Measurements from ENCODE around the gene QRICH1.

The QRICH1 gene, protein sequence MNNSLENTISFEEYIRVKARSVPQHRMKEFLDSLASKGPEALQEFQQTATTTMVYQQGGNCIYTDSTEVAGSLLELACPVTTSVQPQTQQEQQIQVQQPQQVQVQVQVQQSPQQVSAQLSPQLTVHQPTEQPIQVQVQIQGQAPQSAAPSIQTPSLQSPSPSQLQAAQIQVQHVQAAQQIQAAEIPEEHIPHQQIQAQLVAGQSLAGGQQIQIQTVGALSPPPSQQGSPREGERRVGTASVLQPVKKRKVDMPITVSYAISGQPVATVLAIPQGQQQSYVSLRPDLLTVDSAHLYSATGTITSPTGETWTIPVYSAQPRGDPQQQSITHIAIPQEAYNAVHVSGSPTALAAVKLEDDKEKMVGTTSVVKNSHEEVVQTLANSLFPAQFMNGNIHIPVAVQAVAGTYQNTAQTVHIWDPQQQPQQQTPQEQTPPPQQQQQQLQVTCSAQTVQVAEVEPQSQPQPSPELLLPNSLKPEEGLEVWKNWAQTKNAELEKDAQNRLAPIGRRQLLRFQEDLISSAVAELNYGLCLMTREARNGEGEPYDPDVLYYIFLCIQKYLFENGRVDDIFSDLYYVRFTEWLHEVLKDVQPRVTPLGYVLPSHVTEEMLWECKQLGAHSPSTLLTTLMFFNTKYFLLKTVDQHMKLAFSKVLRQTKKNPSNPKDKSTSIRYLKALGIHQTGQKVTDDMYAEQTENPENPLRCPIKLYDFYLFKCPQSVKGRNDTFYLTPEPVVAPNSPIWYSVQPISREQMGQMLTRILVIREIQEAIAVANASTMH

DNA sequence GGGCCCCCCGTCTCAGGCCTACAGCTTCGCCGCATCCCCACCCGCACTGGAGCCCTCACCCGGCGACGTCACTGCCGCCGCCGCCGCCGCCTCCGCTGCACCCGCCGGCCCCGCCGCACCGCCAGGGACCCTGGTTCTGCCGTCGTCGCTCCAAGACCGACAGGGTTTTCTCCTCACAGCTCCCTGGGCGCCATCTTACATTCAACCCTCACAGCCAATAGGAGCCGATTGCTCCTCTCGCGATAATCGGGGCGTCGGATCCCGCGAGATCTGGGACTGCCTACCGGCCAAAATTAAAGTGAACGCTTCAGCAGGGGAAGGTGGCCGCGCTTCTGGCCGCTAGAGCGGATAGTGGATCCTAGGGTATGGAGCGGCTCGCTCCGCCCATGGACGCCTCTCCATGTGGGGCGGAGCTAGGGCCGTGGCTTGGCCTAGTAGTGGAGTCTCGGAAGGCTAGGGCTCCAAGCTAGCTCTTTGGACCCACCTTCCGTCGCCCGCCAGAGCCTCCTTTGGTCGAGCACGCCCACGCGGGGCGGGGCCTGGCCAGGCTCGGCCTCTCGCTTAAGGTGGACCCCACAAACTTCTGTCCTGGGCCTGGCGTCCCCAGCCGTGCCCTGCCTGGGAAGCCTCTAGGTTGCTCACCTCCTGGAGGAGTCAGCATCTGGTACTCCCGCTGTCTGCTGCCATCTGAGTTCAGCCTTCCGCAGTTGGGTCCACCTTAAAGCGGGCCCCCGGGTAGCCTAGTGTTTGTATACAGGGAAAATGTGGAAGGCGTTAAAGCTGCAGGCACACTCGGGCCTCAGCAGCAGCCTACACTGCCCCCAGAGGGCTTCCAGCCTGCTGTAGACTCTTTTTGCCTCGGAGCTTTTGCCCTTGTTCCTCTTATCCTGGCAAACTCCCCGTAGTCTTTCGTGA is at the start of gene QRICH1:
Gene QRICH1 (minus strand): TSS at position 219 of the 915 bp plus-strand sequence. CDS start 17,054 bp downstream, outside the sequence.
- DNase-seq (ENCODE audit: low read depth) = peak; percentile 90

DNA sequence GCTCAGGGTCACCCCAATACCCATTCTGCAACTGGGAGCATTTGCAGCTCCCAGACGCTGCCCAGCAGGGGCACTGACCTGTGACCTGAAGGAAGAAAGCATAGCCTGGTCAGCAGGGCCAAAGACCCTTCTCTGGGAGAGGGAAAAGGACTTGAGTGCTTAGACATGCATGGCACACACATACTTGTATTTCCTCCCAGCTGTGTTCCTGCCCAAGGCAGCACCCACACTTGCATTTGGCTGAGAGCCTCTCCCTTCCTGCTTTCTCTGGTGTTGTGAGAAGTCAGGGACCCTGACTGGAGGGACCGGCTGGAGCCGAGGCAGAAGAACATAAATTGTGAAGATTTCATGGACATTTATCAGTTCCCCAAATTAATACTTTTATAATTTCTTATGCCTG is 46.2 kb upstream of the QRICH1 start:
- no peak for DNase-seq (ENCODE audit: low read depth)

DNA sequence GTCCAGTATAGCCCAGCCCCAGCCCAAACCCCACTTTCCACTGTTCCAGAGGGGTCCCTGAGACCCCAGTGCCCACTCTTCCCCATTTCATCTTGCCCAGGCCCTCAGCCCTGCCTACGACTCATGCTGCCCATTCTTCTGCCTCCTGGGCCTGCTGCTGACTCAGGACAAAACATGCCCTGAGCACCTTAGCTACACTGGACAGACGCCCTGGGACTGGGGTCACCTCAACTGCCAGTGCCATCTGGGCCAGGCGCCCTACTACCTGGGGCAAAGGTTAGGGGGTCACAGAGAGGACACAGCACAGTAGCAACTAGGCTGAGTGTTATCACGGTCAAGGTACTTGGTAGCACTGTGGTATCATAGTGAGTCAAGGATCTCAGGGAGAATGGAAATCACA is 41.6 kb upstream of the QRICH1 start:
- no peak for DNase-seq (ENCODE audit: low read depth)

DNA sequence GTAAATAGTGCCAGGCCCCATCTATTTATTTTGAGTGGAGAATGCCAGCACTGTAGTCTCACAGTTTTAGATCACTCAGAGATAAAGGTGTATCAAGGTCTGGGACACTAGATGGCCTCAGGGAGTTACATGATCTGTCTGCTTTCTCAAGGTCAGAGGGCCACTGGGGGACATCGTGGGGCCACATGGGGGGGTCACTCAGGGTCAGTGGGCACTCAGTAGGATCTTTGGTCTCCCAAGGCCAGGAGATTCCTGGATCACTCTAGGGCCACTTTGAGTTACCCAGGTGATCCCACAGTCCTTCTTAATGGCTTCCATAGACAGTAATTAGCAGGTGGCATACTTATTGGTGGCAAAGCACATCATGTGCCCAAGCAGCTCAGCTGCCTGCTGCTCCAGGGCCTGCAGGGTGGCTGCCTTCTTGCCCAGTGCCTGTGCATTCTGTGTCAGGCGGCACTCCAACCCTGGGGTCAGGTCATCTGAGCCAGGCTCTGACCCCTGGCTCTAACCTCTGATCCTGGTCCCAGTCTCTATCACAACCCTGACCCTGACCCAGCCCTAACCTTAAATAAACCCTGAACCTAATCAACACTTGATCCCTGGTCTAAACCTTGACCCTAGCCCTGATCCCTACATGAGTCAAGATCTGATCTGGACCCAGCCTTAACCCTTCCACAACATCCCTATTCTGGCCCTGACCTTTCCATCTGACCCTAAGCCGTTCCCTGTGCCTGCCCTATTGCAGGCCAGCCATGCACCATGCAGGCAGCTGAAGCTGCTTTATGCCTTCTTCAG is 40.8 kb upstream of the QRICH1 start:
- DNase-seq (ENCODE audit: low read depth) = no peak

DNA sequence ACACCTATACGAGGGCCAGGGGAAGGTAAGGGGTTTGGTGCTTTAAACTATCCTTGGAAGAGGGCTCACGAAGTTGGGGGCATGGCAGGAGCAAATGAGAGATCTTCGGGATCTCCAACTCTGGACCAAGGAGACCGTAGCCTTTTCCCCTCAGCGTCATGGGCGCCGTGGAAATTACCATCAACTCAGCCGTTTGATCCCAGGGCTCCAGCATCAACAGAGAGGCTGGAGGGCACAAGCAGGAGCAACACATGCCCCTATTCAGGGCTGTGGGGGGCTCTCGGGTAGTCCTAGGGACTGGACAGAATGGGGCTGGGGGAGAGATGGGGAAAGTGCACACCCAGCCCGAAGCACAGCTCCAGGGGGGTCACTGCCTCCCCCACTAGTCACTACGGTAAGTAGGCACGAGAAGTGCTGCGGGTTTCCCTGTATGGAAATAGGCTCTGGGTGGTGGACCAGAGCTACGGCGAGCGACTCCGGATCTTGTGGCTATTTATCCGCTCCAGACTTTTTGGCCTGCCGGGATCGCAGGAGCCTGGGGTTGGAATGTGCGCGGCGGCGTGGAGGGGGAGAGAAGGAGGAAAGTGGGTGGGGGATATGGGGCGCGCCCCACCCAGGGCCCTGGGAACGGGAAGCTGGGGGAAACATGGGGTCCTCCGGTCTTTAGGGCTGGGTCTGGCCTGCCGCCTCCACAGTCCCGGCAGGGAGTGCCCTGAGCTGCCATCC is 39.5 kb upstream of the QRICH1 start:
- DNase-seq (ENCODE audit: low read depth) = peak; percentile 74

DNA sequence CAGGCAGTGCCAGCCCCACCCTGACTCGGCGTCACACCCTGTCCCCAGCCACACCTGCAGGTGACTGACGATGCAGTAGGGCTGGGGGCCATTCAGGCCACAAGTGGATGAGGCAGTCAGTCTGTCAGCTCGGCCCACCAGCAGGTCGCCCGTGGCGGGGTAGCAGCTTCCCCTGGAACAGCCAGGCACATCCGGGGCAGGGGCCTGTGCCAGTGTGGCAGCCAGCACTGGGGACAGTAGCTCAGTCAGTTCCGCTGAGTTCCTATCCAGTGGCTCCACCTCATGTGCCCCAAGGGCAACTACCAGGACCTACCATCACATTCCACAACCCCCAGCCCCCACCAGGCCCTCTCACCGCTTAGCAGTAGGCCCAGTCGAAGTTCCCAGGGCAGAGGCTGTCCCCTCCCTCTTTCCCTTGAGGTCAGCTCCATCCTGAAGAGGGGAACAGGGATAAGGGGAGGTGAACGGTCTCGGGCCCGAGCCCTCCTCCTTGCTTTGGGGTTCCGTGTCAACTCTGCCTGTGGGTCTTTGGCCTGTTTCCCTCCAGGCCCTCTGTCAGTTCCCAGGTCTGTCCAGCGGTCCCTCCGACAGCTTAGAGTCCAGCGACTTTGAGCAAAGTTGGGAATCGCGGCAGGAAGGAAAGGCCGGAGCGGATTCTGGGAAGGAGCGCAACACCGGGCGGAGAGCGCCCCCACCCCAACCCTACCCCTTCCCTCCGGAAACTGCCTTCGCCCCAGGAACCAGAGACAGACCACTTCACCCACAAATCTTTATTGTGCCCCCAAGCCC is 38.8 kb upstream of the QRICH1 start, which contains the start of gene LAMB2:
Gene LAMB2 (minus strand): TSS at position 614 of the 789 bp plus-strand sequence. CDS start 183 bp downstream, at position 431.
- peak; percentile 69 for DNase-seq (ENCODE audit: low read depth)

DNA sequence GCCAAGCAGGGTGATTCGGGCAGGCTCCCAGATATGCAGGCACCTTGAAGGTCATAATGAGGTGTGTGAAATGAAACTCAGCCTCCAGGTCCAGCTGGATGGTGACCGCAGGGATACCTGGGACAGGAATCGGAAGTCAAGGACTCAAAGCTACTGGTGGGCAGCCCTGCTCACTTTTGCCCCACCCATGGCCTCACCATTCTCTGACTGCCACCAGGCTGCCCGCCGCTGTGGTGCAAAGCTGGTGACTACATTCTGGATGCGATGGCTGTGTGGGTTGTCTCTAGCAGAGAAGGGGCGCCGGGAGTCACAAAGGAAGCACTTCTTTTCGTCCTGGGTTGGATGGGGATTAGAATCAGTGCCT is 38.2 kb upstream of the QRICH1 start:
- no peak for DNase-seq (ENCODE audit: low read depth)

DNA sequence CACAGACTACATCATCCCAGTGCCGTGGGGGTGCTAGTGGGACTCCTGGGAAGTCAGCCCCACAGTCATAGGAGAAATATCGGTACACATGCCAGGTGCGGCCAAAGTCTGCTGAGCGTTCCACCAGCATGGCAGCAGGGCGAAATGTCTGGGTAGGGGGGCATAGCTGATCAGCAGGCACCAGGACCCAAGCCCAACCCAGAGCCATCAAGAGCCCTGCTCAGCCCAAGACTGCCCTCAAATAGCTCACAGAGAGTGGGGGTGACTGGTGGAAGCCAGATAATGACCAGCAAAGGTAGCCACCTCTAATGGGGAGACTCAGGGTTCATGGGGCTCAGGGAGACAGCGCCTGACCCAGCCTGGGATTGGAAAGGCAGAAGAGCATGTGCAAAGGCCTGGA is 37.7 kb upstream of the QRICH1 start:
- DNase-seq (ENCODE audit: low read depth) = no peak

DNA sequence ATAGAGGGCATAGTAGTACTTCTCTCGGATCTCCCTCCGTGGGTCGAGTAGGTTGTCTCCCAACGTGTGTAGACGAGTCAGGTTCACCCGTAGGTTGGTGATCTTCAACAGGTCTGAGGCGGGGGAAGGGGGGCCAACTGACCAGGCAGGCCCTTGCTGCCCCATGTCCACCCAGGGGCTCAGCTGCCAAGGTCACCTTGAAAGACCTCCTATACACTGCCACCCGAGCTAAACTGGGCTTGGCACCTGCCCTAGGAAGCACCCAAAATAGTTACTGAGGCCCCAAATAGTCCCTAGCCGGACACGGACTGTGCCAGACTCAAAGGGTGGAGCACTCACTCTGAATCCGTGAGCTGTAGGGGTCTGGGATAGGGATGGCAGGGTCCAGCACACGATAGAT is 37.2 kb upstream of the QRICH1 start:
- no peak for DNase-seq (ENCODE audit: low read depth)

DNA sequence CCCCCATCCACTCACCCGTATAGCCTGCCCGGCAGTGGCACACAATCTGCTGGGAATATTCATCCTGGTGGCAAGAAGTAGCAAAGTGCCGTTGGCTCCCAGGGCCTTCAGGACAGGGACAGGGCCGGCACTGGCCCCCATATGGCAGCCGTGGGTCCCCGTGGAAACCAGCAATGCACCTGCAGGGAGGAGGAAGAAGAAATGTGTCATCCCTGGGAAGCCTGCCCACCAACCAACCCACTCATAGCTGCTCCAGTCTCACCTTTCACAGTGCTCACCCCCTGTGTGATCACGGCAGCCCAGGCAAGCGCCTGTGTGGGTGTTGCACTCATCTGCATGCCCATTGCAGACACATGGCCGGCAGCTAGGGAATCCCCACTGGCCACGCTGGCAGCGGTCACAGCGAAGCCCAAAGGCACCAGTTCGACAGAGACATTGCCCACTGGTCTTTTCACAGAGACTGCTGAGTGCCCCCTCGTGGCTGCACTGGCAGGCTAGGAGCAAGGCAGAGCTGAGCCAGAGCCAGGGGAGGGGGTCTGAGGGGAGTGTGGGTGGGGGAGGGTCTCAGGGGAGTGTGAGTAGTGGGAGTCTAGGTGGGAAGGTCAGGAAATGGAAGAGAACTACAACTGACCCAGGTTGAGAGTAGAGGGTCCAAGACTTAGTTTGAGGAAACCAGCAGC is 31.3 kb upstream of the QRICH1 start:
- no peak for DNase-seq (ENCODE audit: low read depth)

DNA sequence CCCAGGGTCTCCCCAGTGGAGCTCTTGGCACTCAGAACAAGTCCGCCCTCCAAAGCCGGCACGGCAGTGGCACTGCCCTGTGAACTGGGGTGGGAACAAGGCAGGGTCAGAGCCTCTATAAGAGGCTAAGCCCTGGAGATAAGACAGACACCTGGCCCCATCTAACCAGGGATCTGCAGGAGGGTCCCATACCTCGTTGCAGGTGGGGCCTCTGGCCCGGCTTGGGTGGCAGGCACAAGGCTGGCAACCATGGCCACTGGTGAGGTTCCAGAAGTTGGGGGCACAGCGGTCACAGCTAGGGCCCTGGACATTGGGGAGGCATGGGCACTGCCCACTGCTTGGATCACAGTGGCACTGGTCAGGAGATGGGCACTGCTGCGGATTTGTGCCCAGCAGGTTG is 30.3 kb upstream of the QRICH1 start:
- DNase-seq (ENCODE audit: low read depth) = no peak

DNA sequence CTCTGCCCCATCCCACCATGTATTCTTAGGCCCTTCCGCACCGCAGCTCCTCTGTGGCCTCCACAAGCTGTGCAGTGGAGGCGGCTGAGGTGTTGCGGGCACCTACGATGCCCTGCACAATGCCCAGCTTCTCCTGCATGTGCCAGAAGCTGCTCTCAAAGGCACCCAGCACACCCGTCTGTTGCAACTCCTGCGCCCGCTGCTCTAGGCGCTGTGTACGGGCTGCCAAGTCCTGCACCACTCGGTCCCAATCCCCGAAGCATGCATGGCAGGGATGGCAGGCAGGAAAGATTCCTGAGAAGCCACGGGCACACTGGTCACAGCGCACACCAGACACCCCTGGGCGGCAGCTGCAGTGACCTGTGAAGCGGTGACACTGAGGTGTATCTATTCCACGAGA is 29.8 kb upstream of the QRICH1 start:
- DNase-seq (ENCODE audit: low read depth) = no peak

DNA sequence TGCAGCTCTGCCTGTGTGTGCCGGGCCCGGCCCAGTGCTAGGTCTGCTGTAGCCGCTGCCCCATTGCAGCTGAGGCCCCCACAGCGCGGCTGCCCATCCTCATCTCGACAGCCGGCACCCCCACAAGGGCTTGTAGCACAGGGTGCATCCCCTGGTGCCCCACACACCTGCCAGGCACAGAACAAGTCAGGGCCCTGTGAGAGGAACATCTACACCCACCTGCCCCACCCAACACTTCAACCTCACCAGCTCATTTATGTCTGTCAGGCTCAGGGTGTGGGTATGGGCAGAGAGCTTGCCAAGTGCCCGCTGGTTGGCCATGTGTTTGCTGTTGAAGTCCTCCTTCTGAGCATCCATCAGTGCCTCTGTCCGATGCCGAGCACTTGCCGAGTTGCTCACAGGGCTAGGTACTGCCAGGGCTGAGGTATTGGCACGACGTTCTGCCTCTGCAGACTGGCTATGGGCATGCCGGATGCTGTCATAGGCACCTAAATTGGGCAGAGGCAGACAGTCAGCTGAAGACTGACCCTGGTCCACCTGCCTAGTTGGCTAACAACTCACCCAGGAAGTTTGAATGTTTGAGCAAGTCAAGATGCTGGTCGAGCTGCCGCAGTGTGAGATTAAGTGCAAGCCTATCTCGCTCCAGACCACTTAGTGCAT is 29.1 kb upstream of the QRICH1 start:
- DNase-seq (ENCODE audit: low read depth) = no peak

DNA sequence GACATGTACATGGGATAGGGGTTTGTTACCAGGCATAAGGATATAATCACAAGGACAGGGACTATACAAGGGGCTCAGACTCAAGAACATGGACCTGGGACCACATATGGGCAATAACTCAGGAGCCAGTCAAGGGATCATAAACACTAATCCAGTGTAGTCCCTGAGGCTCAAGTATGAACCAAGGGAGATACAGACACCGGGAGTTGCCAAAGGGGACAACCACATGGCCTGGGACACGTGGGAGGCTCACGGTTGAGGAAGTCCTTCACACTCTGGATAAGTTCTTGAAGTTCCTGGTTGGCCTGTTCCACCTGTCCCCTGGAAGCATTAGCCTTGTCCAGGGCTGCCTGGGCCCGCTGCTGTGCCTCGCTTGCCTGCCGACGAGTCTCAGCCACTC is 28.6 kb upstream of the QRICH1 start:
- DNase-seq (ENCODE audit: low read depth) = no peak

DNA sequence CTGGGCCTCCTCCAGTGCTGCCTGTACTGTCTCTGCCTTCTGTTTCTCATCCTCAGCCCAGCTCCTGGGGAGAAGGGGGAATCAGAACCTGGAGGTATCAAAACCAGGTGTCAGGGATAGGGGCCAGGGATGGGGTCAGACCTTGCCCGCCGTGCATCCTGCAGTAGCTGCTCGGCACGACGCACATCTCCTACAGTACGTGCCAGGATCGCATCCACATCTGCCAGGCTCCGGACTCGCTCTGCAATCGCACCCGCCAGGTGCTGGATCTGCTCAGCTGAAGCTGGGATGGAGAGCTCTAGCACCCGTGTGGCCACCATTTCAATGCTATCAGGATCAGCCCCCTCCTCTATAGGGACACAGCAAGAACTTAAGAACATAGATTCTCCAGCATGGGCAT is 28.2 kb upstream of the QRICH1 start:
- no peak for DNase-seq (ENCODE audit: low read depth)

DNA sequence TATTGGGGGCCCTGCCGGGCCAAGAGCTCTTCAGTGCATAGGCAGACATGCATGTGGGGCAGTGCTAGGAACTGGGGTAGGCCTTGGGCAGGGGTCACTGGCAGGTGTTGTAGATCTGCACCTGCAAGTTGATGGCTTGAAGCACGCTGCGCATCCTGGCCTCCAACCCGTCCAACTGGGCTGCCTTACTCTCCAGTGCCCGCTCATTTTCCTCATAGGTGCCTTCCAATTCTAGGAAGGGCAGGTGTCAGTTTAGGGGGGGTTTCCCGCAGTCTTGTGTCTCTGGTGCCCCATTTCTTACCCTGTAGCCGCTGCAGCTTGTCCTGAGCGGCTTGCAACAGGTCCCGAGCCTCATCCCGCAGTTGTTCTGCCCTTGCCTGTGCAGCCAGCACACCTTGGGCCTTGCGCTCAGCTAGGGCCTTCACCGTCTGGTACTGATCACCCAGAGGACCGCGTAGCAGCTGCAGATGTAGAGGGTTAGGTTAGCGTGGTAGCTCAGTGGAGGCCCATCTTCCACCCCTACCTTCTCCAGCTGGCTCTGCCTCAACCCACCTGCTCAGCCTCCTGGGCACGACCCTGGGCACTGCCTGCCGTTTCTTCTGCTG is 27.4 kb upstream of the QRICH1 start:
- DNase-seq (ENCODE audit: low read depth) = no peak

DNA sequence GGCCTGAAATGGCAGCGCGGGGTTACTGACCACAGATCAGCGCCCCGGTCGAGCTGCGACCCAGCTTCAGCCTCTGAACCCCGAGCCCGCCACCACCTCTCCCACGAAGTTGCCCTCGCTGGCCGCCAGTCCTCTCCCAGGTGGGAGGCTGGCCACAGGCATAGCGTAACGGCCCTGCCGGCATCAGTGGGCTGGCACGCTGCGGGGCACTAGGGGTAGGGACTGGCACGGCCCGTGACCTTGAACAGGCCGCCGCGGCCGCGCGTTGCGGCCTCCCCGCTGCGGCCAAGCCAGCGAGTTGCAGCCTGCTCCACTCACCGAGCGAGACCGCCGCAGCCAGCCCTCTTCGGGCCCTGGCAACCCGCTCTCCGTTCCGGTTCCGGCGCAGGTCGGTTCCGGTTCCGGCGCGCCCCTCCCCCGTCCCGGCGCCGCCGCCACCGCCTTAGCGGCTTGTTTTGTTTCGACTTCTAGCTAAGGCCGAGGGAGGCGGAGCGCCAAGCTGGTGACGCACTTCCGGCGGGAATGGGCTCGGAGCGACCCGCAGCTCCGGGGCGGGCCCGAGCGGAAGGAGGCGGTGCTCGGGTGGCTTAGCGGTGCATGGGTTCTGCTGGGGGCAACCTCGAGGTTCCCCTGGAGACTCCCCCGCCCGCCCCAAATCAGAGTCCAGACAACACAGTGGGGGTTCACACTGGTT is 26.7 kb upstream of the QRICH1 start, which contains the start of gene USP19:
Gene USP19 (minus strand): TSS at position 386 of the 694 bp plus-strand sequence. CDS start 1,678 bp downstream, outside the sequence.
- peak; percentile 59 for DNase-seq (ENCODE audit: low read depth)

DNA sequence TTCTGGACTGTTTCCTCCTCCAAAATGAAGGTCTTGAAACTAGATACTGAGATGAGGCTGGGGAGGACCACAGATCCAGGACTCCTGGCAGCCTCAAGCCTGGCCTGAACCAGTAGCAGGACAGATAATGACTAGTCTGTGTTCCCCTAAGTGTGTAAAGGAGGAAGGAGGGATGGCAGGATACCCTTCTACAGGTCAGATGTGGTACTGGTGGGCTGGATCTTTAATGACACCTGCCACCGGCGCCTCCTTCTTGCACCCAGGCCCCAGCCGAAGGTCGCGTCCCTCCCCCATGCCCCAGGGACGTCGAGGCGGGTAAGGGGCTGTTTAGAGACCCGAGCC is 26.2 kb upstream of the QRICH1 start:
- no peak for DNase-seq (ENCODE audit: low read depth)
